Measurements from ENCODE around the gene TMED4. TPM values are rescaled to one million over a fixed set of nuclear protein-coding genes. Genes with fewer than 3 reads are reported as not detected.
A peak's percentile ranks its signal among the peaks of the same experiment; 100 is the strongest.

Gene TMED4
- total and polyA plus RNA-seq, 2 of the 13 experiments (the other 11 are each of a cell fraction or from before 2014, with no cell fraction given): 81.4 to 109 TPM

GRCh38 chr7:44581879-44582603, at the start of gene TMED4 (continued):
- TF ChIP-seq RERE (CRISPR knock-in tag; IDR thresholded peaks at IDR 0.05; ENCODE audit: low read depth) (no peak), GMEB1 (CRISPR knock-in tag; IDR thresholded peaks at IDR 0.05; ENCODE audit: borderline replicate concordance) (peak; percentile 78; the same call in 1 of the 2 replicates), DBP (CRISPR knock-in tag; IDR thresholded peaks at IDR 0.05; ENCODE audit: not compliant biosample characterization) (no peak), GABPA (IDR thresholded peaks at IDR 0.05; ENCODE audit: low read depth, low read length) (no peak), GABPA (CRISPR knock-in tag; IDR thresholded peaks at IDR 0.05; ENCODE audit: low read depth) (no peak), ZNF570 (CRISPR knock-in tag; IDR thresholded peaks at IDR 0.05; ENCODE audit: borderline replicate concordance) (no peak), BRCA1 (CRISPR knock-in tag; IDR thresholded peaks at IDR 0.05) (peak; percentile 75; the same call in 1 of the 2 replicates), PLRG1 (conservative IDR thresholded peaks at IDR 0.05) (no peak), FUBP1 (CRISPR knock-in tag; IDR thresholded peaks at IDR 0.05; ENCODE audit: borderline replicate concordance) (no peak), SNAPC5 (CRISPR knock-in tag; IDR thresholded peaks at IDR 0.05; ENCODE audit: borderline replicate concordance) (no peak), ZNF558 (CRISPR knock-in tag; IDR thresholded peaks at IDR 0.05; ENCODE audit: borderline replicate concordance) (0 out of 2 replicates have a peak, but pooled peaks have one; percentile 71), THAP9 (CRISPR knock-in tag; IDR thresholded peaks at IDR 0.05; ENCODE audit: borderline replicate concordance) (peak; percentile 44; the same call in 1 of the 2 replicates), ZNF292 (CRISPR knock-in tag; IDR thresholded peaks at IDR 0.05; ENCODE audit: borderline replicate concordance, low read depth) (no peak), ZNF788 (CRISPR knock-in tag; IDR thresholded peaks at IDR 0.05; ENCODE audit: borderline replicate concordance) (peak; percentile 64; the same call in 1 of the 2 replicates)
